ENCODE data around the gene PPARG.
A peak's percentile ranks its signal among the peaks of the same experiment; 100 is the strongest.
"Not testable (repeated sequence)": the region's sequence is repeated elsewhere in the genome, so short reads cannot be mapped to it uniquely, and the experiment has no call there.

Gene PPARG

DNA sequence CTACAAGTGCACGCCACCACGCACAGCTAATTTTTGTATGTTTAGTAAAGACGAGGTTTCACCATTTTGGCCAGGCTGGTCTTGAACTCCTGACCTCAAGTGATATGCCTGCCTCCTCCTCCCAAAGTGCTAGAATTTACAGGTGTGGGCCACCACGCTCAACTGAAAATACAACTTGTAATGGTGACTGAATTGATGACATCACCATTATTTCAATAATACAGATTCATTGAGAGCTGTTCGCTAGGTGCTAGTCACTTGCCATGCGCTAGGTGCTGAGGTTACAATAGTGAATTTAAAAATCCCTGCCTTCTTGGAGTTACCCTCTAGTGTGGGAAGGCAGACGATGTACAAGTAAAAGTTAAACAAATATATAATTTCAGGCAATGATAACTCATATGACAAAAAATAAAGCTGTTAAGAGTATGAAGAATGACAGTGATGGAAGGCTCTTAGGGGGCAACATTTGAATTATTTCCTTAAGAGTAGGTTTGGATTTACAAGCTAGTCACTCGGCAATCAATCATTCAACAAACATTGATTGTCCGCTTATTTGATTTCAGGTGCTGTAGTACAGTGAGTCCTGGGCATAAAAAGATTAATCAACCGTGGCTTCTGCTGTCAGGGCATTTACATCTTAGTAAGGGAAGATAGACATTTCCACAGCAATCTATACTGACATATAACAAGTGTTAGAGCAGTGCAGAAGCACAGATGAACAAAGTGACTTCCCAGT is 9.1 kb upstream of the PPARG start:
- TF ChIP-seq, protein P1, sequence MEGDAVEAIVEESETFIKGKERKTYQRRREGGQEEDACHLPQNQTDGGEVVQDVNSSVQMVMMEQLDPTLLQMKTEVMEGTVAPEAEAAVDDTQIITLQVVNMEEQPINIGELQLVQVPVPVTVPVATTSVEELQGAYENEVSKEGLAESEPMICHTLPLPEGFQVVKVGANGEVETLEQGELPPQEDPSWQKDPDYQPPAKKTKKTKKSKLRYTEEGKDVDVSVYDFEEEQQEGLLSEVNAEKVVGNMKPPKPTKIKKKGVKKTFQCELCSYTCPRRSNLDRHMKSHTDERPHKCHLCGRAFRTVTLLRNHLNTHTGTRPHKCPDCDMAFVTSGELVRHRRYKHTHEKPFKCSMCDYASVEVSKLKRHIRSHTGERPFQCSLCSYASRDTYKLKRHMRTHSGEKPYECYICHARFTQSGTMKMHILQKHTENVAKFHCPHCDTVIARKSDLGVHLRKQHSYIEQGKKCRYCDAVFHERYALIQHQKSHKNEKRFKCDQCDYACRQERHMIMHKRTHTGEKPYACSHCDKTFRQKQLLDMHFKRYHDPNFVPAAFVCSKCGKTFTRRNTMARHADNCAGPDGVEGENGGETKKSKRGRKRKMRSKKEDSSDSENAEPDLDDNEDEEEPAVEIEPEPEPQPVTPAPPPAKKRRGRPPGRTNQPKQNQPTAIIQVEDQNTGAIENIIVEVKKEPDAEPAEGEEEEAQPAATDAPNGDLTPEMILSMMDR (IDR thresholded peaks at IDR 0.05; ENCODE audit: borderline replicate concordance, insufficient read depth, low read depth, low read length): no peak
- H3K4me3 ChIP-seq (ENCODE audit: low read depth, low read length): no peak overlapping the region

DNA sequence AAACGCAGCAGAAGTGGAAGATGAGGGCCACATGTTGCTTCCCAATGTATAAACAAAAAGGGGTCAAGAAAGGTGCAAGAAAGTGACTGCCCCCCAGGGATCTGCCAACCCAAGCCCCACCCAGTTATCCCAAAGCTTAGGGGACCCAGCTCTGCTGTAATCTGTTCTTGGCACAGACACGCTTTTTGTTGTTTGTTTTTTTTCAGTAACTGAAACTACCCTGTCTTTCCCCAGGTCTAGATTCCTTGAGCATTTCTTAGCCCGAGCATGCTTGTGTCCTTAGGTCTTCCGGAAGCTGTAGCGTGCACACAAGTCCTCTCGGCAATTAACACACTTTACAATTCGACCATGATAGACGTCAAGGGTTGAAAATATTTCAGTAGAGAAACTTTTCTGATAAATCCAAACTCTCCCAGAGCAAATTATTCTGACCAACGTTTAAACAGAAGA is 8.5 kb upstream of the PPARG start:
- TF ChIP-seq, protein P1 (IDR thresholded peaks at IDR 0.05; ENCODE audit: borderline replicate concordance, insufficient read depth, low read depth, low read length): no peak

DNA sequence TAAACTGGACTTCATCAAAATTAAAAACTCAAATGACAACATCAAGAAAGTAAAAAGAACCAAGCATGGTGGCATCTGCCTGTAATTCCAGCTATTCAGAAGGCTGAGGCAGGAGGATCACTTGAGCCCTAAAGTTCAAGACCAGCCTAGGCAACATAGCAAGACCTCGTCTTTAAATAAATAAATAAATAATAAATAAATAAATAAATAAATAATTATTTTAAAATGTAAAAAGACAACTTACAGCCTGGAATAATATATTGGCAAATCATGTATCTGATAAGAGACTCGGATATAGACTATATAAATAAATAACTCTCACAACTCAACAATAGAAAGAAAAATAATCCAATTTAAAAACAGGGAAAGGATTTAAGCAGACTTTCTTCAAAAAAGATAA is 4.3 kb upstream of the PPARG start:
- TF ChIP-seq, protein P1 (IDR thresholded peaks at IDR 0.05; ENCODE audit: borderline replicate concordance, insufficient read depth, low read depth, low read length): no peak
- no peak overlapping the region for H3K4me3 ChIP-seq (ENCODE audit: low read depth, low read length)

More for the DNA sequence above, 8.5 kb upstream of the PPARG start:
- H3K4me3 ChIP-seq (ENCODE audit: low read depth, low read length): no peak overlapping the region

DNA sequence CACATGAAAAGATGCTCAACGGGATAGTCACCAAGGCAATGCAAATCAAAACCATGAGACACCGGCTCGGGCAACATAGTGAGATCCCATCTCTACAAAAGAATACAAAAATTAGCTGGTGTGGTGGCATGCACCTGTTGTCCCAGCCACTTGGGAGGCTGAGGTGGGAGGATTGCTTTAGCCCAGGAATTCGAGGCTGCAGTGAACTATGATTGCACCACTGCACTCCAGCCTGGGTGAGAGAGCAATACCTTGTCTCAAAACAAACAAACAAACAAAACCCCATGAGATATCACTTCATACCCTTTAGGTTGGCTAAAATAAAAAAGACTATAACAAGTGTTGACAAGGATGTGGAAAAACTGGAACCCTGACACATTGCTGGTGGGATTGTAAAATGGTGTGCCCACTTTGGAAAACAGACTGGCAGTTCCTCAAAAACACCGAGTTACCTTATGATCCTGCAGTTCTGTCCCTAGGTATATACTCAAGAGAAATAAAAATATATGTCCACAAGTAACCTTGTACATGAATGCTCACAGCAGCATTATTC is 3.8 kb upstream of the PPARG start:
- H3K4me3 ChIP-seq (ENCODE audit: low read depth, low read length): no peak overlapping the region
- TF ChIP-seq, protein P1 (IDR thresholded peaks at IDR 0.05; ENCODE audit: borderline replicate concordance, insufficient read depth, low read depth, low read length): no peak

DNA sequence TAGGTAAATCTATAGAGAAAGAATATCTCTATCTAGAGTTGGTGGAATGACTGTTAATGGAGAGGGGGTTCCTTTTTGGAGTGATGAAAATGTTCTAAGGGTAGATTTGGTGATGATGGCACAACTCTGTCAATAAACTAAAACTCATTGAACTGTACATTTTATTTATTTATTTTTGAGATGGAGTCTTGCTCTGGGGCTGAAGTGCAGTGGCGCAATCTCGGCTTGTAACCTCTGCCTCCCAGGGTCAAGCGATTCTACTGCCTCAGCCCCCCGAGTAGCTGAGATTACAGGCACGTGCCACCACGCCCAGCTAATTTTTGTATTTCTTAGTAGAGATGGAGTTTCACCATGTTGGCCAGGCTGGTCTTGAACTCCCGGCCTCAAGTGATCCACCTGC is 3.1 kb upstream of the PPARG start:
- H3K4me3 ChIP-seq (ENCODE audit: low read depth, low read length): not testable (repeated sequence)

DNA sequence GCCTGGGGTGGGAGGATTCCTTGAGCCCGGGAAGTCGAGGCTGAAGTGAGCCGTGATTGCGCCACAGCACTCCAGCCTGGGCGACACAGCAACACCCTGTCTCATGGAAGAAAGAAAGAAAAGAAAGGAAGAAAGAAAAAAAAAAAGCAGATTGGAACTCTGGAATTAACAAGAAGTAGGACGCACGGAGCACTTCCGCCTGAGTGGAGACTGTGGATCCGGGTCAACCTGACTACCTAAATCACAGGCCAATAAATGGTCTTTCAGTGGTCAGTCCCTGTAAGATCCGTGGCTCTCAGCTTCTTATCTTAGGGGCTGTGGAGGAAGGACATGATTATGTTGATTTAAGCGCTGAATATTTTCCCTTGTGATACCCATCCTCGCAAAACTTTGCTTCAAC is 2.4 kb upstream of the PPARG start:
- TF ChIP-seq, protein P1 (IDR thresholded peaks at IDR 0.05; ENCODE audit: borderline replicate concordance, insufficient read depth, low read depth, low read length): no peak
- no peak overlapping the region for H3K4me3 ChIP-seq (ENCODE audit: low read depth, low read length)

DNA sequence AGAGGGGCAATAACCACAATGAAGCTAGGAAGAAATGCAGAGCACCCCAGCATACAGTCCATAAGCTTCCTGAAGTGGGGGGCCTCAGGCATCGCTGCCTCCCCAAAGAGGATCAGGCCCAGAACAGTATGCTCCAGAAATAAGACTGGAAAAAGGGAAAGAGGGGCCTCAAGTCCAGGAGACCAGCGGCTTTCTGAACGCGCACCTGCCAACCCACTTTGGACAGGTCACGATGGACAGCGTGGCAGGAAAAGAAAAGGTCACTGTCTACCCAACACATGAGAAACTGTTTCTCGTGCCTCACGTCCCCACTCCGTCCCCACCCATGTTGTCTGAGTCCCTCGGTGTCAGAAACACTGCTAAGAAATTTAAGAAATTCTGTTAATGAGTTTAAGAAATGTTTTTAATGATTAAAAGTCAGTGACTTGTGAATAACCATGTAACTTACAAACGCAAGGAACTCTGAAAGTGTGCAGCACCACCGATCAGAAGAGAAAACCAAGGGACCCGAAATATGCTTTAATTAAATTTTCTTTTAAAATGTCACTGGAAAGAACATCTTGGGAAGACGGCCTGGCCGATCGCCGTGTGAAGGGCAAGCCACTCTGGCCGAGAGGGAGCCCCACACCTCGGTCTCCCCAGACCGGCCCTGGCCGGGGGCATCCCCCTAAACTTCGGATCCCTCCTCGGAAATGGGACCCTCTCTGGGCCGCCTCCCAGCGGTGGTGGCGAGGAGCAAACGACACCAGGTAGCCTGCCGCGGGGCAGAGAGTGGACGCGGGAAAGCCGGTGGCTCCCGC is 1.7 kb upstream of the PPARG start:
- H3K4me3 ChIP-seq (ENCODE audit: low read depth, low read length): no peak overlapping the region
- TF ChIP-seq, protein P1 (IDR thresholded peaks at IDR 0.05; ENCODE audit: borderline replicate concordance, insufficient read depth, low read depth, low read length): 0 out of 2 replicates have a peak, but pooled peaks have one; percentile 4
